Activated T-helper 2 cell treated with anti-CD3 and anti-CD28 coated beads, Interferon-gamma antibody, Interleukin-2, Interleukin-4, amounts not matched to agents 10 μg/mL and 5 μg/mL and 100 μg/mL, durations not matched to agents 14 hours and 24 hours and 36 hours (primary cell): ENCODE results near the gene SNX1. TPM values are rescaled to one million over a fixed set of nuclear protein-coding genes. Genes with fewer than 3 reads are reported as not detected.
"Not testable (repeated sequence)": the region's sequence is repeated elsewhere in the genome, so short reads cannot be mapped to it uniquely, and the experiment has no call there.

Experiments used
- DNase-seq: peaks from one replicate; pipeline ENCODE4 v3.0.0; 2021; ENCODE audit warnings: low spot score
- H3K27ac Mint-ChIP-seq: one replicate; pipeline ENCODE4 v1.8.0; 2021; ENCODE audit warnings: mixed read lengths
- H3K27me3 Mint-ChIP-seq: one replicate; pipeline ENCODE4 v1.8.0; 2021; ENCODE audit warnings: low read depth, mixed read lengths
- H3K36me3 Mint-ChIP-seq: one replicate; pipeline ENCODE4 v1.8.0; 2021; ENCODE audit warnings: low read depth, mixed read lengths
- H3K4me1 Mint-ChIP-seq: one replicate; pipeline ENCODE4 v1.8.0; 2021; ENCODE audit warnings: low read depth, mixed read lengths
- H3K4me3 Mint-ChIP-seq: one replicate; pipeline ENCODE4 v1.8.0; 2021; ENCODE audit warnings: low read depth, mild to moderate bottlenecking, moderate library complexity, mixed read lengths
- H3K9me3 Mint-ChIP-seq: one replicate; pipeline ENCODE4 v1.8.0; 2021; ENCODE audit warnings: mixed read lengths
- intact Hi-C: fragments of 100-400 bp; cut with micrococcal nuclease; formaldehyde crosslinking; loops from one replicate; pipeline ENCODE4 v1.15.1; 2023
- total RNA-seq: library from RNA; stranded (reverse); gene quantifications from 2 replicates; pipeline ENCODE4 v1.2.3, GENCODE V29; 2022

The SNX1 gene
- total RNA-seq, 1 donor from 2014 or later = 116 TPM

DNA sequence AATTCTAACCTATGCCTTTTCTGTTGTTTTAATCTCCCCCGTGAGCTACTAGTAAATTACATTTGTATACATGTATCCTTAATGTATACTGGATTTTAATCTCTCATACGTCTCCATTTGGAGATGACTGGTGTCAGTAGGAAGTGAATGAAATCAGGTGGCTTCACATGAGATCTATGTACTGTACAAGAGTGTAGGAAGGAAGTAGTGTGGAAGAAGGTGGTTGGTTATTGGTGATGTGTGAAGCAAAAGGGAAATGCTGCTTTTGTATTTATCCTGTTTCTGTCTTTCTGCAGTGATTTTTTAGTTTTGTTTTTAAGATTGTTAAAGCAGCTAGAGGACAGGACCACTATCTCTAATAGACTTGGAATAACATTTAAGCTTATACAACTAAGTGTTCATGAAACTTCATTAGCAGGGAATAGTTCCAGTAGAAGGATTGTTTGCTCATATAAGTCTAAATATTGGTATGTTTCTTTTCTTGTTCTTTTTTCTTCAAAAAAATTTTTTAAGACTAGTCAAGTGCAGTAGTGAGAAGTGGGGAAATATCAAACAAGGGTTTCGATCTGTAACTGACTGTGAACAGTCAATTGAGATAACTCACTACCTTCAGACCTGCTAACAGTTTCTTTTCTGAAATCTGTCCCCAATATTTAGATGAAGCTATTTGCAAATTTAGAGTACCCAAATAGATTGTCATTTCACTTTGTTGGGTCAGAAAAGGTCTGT lies 15.3 kb downstream of the SNX1 start:
- H3K27ac Mint-ChIP-seq = no peak overlapping the region
- no peaks in the 10 kb centered on the region for H3K9me3 Mint-ChIP-seq
- H3K27me3 Mint-ChIP-seq = no peaks in the 10 kb centered on the region
- H3K36me3 Mint-ChIP-seq = peaks cover 29% of the 10 kb centered on the region
- intact Hi-C loops = no loop called here
- no peak for DNase-seq
- no peak overlapping the region for H3K4me3 Mint-ChIP-seq
- H3K4me1 Mint-ChIP-seq = peaks cover 17% of the 10 kb centered on the region

GRCh38 chr15:64111679-64112050 lies 15.9 kb downstream of the SNX1 start:
- no peak for DNase-seq
- H3K27me3 Mint-ChIP-seq = no peaks in the 10 kb centered on the region
- no peak overlapping the region for H3K4me3 Mint-ChIP-seq
- H3K9me3 Mint-ChIP-seq = no peaks in the 10 kb centered on the region
- peaks cover 31% of the 10 kb centered on the region for H3K36me3 Mint-ChIP-seq
- peaks cover 17% of the 10 kb centered on the region for H3K4me1 Mint-ChIP-seq
- intact Hi-C loops = no loop called here
- H3K27ac Mint-ChIP-seq = no peak overlapping the region

GRCh38 chr15:64112073-64112772 lies 16.4 kb downstream of the SNX1 start:
- Mint-ChIP-seq H3K36me3 (peaks cover 34% of the 10 kb centered on the region), H3K4me1 (peaks cover 17% of the 10 kb centered on the region), H3K4me3 (no peak overlapping the region), H3K9me3 (no peaks in the 10 kb centered on the region), H3K27ac (no peak overlapping the region), H3K27me3 (no peaks in the 10 kb centered on the region)
- intact Hi-C loops = no loop called here
- no peak for DNase-seq

DNA sequence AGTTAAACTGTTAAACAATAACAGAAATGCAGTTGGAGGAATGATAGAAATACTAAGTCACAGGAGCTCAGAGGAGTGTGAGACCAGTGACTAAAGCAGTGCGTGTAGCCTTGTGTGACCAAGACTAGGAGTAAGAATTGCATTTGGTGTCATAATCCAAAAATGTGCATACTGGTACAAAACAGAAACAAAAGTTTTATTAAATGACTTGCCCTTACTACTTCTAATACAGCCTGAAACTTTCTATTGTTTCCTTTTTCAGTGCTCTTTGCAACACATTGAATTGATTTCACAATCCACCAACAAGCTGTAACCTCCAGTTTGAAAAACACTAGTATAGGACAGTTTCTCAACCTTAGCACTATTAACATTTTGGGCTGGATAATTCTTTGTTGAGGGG lies 17.1 kb downstream of the SNX1 start:
- intact Hi-C loops = no loop called here
- H3K9me3 Mint-ChIP-seq = no peaks in the 10 kb centered on the region
- H3K4me3 Mint-ChIP-seq = no peak overlapping the region
- DNase-seq = no peak
- H3K27me3 Mint-ChIP-seq = no peaks in the 10 kb centered on the region
- H3K36me3 Mint-ChIP-seq = peaks cover 36% of the 10 kb centered on the region
- H3K27ac Mint-ChIP-seq = no peak overlapping the region
- H3K4me1 Mint-ChIP-seq = peaks cover 17% of the 10 kb centered on the region

- no peaks in the 10 kb centered on the region for H3K9me3 Mint-ChIP-seq
- H3K27ac Mint-ChIP-seq = no peak overlapping the region
- DNase-seq = no peak
- H3K4me1 Mint-ChIP-seq = peaks cover 4% of the 10 kb centered on the region
- no peaks in the 10 kb centered on the region for H3K27me3 Mint-ChIP-seq
- intact Hi-C loops = no loop called here
- H3K4me3 Mint-ChIP-seq = no peak overlapping the region
- H3K36me3 Mint-ChIP-seq = peaks cover 50% of the 10 kb centered on the region
Observed at GRCh38 chr15:64117759-64118487, 22.1 kb downstream of the SNX1 start.

DNA sequence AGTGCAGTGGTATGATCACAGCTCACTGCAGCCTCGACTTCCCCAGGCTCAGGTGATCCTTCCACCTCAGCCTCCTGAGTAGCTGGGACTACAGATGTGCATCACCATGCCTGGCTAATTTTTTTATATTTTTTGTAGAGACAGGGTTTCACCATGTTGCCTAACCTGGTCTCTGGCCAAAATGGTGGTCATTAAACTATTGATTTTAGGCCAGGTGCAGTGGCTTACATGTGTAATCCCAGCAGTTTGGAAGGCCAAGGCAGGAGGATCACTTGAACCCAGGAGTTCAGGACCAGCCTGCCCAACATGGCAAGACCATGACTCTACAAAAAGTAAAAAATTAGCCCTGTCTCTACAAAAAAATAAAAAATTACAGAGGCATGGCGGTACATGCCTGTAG lies 24.5 kb downstream of the SNX1 start:
- intact Hi-C loops, DNase-seq, H3K9me3 Mint-ChIP-seq, H3K27ac Mint-ChIP-seq, H3K27me3 Mint-ChIP-seq, H3K4me1 Mint-ChIP-seq, H3K4me3 Mint-ChIP-seq: not testable (repeated sequence)
- H3K36me3 Mint-ChIP-seq = peaks cover 55% of the 10 kb centered on the region

DNA sequence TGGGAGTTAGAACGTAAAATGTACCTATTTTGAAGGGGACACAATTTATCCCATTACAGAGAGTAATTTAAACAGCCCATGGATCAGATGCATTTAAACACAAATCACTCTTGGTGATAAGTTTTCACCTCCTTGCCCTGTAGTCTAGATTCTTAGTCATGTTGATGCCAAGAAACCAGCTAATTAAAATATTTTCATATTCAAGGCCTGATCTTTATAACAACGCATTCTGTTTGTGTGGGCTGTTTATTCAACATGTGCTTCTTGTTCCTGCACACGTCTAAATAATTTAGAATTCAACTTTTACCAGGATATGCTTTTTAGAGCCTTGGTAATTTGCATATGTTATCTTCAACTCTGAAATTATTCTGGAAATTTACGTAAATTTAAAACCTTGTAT lies 25.8 kb downstream of the SNX1 start:
- no peak for DNase-seq
- Mint-ChIP-seq H3K4me3 (no peak overlapping the region), H3K9me3 (no peaks in the 10 kb centered on the region), H3K27ac (no peak overlapping the region), H3K4me1 (no peaks in the 10 kb centered on the region), H3K36me3 (peaks cover 56% of the 10 kb centered on the region), H3K27me3 (no peaks in the 10 kb centered on the region)
- intact Hi-C loops = no loop called here

DNA sequence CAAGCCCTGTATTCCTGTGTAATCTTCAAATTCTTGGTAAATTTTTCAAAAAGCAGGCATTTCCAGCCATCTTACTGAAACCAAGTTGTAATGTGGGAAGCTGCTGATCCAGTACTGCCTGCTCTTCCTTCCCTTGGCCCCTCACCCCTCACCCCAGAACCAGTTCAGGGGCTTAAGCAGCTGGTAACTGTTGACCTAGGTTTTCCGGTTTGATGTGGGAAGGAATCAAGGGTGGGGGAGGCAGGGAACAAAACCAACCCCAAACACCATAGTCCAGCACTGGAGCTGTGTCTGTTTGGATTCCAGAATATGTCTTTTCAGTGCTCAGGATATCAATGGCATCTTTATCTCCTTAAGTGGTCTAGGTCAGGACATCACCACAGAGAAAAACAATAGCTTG lies 26.7 kb downstream of the SNX1 start:
- Mint-ChIP-seq H3K27me3 (no peaks in the 10 kb centered on the region), H3K4me3 (no peak overlapping the region), H3K36me3 (peaks cover 61% of the 10 kb centered on the region), H3K4me1 (no peaks in the 10 kb centered on the region), H3K9me3 (no peaks in the 10 kb centered on the region), H3K27ac (no peak overlapping the region)
- intact Hi-C loops = no loop called here
- DNase-seq = no peak

GRCh38 chr15:64122936-64123351 lies 27.2 kb downstream of the SNX1 start:
- Mint-ChIP-seq H3K27ac (no peak overlapping the region), H3K27me3 (no peaks in the 10 kb centered on the region), H3K36me3 (peaks cover 63% of the 10 kb centered on the region), H3K4me3 (no peak overlapping the region), H3K9me3 (no peaks in the 10 kb centered on the region), H3K4me1 (no peaks in the 10 kb centered on the region)
- intact Hi-C loops = no loop called here
- no peak for DNase-seq

GRCh38 chr15:64125978-64126377 lies 30.2 kb downstream of the SNX1 start:
- no peaks in the 10 kb centered on the region for H3K9me3 Mint-ChIP-seq
- H3K27me3 Mint-ChIP-seq = no peaks in the 10 kb centered on the region
- no peak overlapping the region for H3K27ac Mint-ChIP-seq
- H3K4me3 Mint-ChIP-seq = no peak overlapping the region
- no peak for DNase-seq
- intact Hi-C loops = no loop called here
- no peaks in the 10 kb centered on the region for H3K4me1 Mint-ChIP-seq
- H3K36me3 Mint-ChIP-seq = peaks cover 66% of the 10 kb centered on the region

GRCh38 chr15:64127521-64128270 lies 31.9 kb downstream of the SNX1 start:
- H3K27me3 Mint-ChIP-seq = no peaks in the 10 kb centered on the region
- no peaks in the 10 kb centered on the region for H3K9me3 Mint-ChIP-seq
- intact Hi-C loops = no loop called here
- H3K27ac Mint-ChIP-seq = no peak overlapping the region
- no peak for DNase-seq
- no peaks in the 10 kb centered on the region for H3K4me1 Mint-ChIP-seq
- peaks cover 77% of the 10 kb centered on the region for H3K36me3 Mint-ChIP-seq
- H3K4me3 Mint-ChIP-seq = no peak overlapping the region

- no peaks in the 10 kb centered on the region for H3K27me3 Mint-ChIP-seq
- no peaks in the 10 kb centered on the region for H3K4me1 Mint-ChIP-seq
- DNase-seq = no peak
- H3K4me3 Mint-ChIP-seq = no peak overlapping the region
- intact Hi-C loops = no loop called here
- H3K9me3 Mint-ChIP-seq = no peaks in the 10 kb centered on the region
- peaks cover 77% of the 10 kb centered on the region for H3K36me3 Mint-ChIP-seq
- H3K27ac Mint-ChIP-seq = no peak overlapping the region
Observed at GRCh38 chr15:64130159-64130558, 34.4 kb downstream of the SNX1 start.
